Fibroblast of mammary gland (primary cell): ENCODE results near the gene JPH3.

Experiments used
- DNase-seq: peaks from one replicate; pipeline ENCODE4 v3.0.0-alpha.2; 2010; ENCODE audit warnings: low read depth
- H3K4me3 ChIP-seq: 2 replicates; pipeline ENCODE4 v1.5.1; 2011; ENCODE audit warnings: low read depth, mild to moderate bottlenecking, low read length, moderate library complexity; ENCODE audit not compliant: control insufficient read depth
- TF ChIP-seq, protein P1 (sequence below): conservative IDR thresholded peaks from 2 replicates; pipeline ENCODE4 v1.5.1; 2011; ENCODE audit warnings: low read depth, low read length, inconsistent platforms; ENCODE audit not compliant: control insufficient read depth, insufficient read depth

JPH3 gene

DNA sequence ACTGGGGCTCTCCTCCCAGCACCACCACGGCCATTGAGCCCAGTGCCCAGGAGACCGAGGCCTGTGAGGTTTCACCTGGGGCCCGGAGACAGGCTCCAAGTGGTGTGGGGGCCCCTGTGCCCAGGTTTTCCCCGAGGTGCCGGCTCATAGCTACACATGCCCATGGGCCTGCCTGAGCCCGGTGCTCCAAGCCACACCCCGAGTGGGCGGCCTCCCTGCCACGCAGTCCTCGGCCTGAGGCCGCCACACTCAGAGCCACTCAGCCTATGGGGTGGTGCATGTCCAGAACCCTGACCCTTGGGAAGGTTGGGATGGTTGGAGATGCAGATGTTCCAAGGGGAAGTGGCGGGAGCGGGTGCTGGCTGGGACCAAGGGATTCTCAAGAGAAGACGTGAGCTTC, 24.1 kb downstream of the JPH3 start:
- TF ChIP-seq, protein P1, sequence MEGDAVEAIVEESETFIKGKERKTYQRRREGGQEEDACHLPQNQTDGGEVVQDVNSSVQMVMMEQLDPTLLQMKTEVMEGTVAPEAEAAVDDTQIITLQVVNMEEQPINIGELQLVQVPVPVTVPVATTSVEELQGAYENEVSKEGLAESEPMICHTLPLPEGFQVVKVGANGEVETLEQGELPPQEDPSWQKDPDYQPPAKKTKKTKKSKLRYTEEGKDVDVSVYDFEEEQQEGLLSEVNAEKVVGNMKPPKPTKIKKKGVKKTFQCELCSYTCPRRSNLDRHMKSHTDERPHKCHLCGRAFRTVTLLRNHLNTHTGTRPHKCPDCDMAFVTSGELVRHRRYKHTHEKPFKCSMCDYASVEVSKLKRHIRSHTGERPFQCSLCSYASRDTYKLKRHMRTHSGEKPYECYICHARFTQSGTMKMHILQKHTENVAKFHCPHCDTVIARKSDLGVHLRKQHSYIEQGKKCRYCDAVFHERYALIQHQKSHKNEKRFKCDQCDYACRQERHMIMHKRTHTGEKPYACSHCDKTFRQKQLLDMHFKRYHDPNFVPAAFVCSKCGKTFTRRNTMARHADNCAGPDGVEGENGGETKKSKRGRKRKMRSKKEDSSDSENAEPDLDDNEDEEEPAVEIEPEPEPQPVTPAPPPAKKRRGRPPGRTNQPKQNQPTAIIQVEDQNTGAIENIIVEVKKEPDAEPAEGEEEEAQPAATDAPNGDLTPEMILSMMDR: no peak

DNA sequence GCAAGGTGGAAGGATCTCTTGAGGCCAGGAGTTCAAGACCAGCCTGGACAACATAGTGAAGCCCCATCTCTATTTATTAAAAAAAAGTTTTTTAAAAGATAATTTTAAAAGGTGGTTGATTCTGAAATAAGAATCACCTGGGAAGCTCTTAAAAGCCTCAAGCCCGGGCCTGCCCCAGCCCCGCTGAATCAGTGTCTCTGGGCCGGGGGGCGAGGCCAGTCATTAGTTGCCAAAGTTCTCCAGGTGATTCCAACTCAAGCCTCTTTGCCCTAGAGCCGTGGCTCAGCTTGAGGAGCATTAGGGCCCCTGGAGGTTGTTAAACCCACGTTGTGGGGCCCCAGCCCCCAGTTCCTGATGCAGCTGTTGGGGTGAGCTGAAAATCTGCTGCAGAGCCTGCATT, 24.6 kb downstream of the JPH3 start:
- TF ChIP-seq, protein P1: no peak
- no peak overlapping the region for H3K4me3 ChIP-seq
- DNase-seq: no peak

More for the DNA sequence above, 24.1 kb downstream of the JPH3 start:
- DNase-seq: no peak
- H3K4me3 ChIP-seq: no peak overlapping the region

DNA sequence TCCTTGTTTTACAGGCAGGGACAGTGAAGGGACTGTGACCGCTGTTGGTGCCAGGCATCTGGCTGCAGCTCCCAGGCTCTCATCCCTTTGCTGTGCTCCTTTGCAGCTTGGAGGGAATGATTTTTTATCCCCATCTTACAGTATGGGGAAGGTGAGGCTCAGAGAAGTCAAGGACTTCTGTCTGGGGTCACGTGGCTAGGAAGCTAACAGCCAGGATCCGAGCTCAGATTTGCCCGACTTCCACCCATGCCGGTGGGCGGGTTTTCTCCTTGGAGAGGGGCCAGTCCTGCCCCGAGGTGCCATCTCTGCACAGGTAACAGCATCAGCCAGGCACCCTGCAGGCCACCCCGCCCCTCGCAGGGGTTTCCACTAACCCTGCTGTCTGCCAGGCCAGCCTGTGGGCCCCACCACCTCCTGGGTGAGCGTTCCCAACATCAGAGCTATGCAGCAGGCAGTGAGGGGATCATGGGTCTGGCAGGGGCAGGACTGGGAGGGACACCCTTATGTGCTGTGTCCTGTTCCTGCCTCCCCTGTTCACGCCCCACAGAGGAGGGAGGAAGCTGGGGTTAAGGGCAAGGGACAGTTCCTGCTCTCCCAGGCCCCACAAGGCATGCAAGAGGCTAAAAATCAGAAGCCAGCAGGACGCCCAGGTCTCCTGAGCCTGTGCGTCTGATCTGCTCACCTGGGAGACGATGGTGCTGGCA, 25.4 kb downstream of the JPH3 start:
- H3K4me3 ChIP-seq: no peak overlapping the region
- TF ChIP-seq, protein P1: no peak
- DNase-seq: no peak

DNA sequence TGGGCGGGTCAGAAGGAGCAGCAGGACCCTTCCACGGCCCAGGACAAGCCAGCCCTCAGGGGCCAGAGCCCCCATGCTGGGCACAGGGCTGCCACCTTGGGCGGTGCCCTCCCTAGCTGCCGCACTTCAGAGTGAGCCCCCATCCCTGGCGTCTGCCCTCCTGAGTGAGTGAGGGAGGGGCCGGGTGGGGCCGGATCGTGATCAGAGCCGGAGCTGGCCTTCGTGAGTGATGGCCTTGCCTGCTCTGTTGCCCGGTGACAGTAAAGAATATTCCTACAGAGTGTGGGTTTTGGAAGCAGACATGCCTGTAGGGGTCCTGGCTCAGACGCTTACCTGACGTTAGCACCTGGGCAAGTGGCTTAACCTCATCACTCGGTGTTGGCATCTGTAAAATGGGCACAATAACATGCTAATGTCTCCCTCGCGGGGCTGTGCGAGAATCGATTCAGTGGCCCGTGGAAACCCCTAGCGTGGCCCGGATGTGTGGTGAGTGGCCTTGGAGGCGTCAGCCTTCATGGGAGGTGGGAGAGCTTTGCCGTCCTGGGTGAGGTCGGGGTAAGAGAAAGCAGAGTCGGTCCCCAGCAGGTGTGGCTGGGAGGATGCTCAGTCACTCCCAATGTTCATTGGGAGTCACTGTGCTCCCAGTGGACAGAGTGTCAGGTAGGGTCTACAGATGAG, 26.1 kb downstream of the JPH3 start:
- no peak for DNase-seq
- no peak overlapping the region for H3K4me3 ChIP-seq
- TF ChIP-seq, protein P1: no peak

DNA sequence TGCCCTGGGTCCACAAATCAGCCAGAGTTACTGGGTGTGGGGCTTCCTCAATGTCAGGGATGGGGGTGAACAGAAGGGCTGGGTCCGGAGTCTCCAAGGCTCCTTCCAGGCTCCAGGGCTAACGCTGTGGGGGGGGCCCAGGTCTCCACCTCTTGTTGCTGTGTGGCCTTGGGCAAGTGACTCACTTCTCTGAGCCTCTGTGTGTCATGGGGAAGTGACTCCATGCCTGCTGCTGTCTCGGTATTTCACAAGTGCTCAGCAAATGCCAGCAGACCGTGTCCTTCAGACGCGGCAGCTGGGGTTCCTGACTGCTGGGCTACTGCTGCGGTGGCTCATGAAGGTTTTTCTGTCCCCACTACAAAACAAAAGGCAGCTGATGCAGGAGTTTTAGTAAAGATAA, 26.6 kb downstream of the JPH3 start:
- peak; percentile 47 for DNase-seq
- TF ChIP-seq, protein P1: no peak
- H3K4me3 ChIP-seq: no peak overlapping the region

DNA sequence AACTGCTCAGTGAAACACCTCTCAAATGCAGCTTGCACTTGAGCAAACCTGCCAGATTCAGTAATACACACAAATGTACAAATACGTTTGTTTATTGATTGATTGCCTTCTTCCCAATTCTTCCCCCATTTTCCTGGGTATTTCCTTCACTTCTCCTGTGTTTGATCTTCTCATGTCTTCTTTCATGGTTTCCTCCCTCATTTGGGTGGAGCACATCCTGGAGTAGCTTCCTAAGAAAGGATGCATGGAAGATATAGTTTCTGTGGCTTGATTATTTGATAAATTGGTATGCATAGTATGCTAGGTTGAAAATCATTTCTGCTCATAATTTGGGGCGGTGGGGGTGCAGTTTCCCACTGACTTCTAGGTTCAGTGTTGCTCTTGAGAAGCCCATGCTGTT, 28.8 kb downstream of the JPH3 start:
- no peak for DNase-seq
- TF ChIP-seq, protein P1: no peak
- no peak overlapping the region for H3K4me3 ChIP-seq
